Adrenal gland (tissue), 5 donors: Measurements from ENCODE around the gene QSER1.

Experiments used
- CTCF ChIP-seq, 6 experiments: fragments of 450-650 bp in 4 of 6; fragments of 200-600 bp in 2 of 6; sonication (generic) in 1 of 6; IDR thresholded peaks; 1 replicate in 5 of 6; 2 replicates in 1 of 6; pipeline versions ENCODE4 v1.5.1 to v1.8.0; 2016 to 2021; ENCODE audit warnings: antibody characterized with exemption in 6 of 6, mild to moderate bottlenecking in 2 of 6, moderate library complexity in 1 of 6
- POLR2A ChIP-seq, 2 donors: fragments of 450-650 bp; IDR thresholded peaks; one replicate each; pipeline ENCODE4 v1.6.1; 2017; ENCODE audit warnings: antibody characterized with exemption in 2 of 2, mild to moderate bottlenecking in 2 of 2, moderate library complexity in 1 of 2
- donor health status: DM: no; HTN: no; CAD: no.

- TF ChIP-seq CTCF (IDR thresholded peaks at IDR 0.05) (no peak), POLR2A (IDR thresholded peaks at IDR 0.05) (no peak)
Observed at GRCh38 chr11:33021501-33021900, 128.9 kb downstream of the QSER1 start.
